Measurements from ENCODE around the gene PHKG2. TPM values are rescaled to one million over a fixed set of nuclear protein-coding genes. Genes with fewer than 3 reads are reported as not detected.
A peak's percentile ranks its signal among the peaks of the same experiment; 100 is the strongest.

The PHKG2 gene
- total and polyA plus RNA-seq, 10 donors, result 28.5 to 51.6 (median 34.5) TPM

DNA sequence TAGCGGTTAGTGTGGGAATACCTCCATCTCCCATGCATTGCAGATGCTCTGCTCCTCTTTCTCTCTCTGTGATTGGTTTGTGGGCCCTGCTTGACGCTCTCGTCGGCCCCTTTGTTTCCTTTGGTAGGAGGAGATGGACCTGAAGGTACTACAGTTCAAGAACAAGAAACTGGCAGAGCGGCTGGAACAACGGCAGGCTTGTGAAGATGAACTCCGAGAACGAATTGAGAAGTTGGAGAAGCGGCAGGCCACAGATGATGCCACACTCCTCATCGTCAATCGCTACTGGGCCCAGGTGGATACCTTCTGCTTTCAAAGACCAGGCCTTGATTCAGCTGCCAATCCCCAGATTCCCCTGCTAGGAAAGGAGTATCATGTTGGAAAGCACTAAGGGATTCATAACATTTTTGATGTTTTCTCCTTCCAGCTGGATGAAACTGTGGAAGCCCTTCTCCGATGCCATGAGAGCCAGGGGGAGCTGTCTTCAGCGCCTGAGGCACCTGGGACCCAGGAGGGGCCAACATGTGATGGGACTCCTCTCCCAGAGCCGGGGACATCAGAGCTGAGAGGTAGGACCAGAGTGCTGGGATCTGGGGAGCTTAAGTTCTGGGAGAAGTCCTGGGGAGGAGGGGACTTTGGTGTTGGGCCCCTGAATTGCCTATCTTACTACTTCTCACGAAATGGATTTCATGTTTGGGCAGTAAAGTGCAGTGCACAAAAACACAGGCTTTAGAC, 14.9 kb downstream of the PHKG2 start:
- intact Hi-C loops (cut with DNase I; ENCODE audit: low total_unique reads), result no loop called here
- peak overlapping the region; percentile 74 to 99 (median 96) for H3K4me3 ChIP-seq
- WGBS, 5 donors, result 68 to 81% (median 73%) methylated on average over 13 to 15 of the region's 15 CpGs
- no peaks in the 10 kb centered on the region for H3K27me3 ChIP-seq (replicated peaks in 1 of 7)
- no peaks in the 10 kb centered on the region for H3K9me3 ChIP-seq
- peak overlapping the region in 7 of 8 donors; percentile 85 to 95 (median 93) for H3K27ac ChIP-seq
- TF ChIP-seq POLR2A (IDR thresholded peaks at IDR 0.05) (no peak), POLR2AphosphoS5 (IDR thresholded peaks at IDR 0.05) (no peak)
- TF ChIP-seq, protein P1, sequence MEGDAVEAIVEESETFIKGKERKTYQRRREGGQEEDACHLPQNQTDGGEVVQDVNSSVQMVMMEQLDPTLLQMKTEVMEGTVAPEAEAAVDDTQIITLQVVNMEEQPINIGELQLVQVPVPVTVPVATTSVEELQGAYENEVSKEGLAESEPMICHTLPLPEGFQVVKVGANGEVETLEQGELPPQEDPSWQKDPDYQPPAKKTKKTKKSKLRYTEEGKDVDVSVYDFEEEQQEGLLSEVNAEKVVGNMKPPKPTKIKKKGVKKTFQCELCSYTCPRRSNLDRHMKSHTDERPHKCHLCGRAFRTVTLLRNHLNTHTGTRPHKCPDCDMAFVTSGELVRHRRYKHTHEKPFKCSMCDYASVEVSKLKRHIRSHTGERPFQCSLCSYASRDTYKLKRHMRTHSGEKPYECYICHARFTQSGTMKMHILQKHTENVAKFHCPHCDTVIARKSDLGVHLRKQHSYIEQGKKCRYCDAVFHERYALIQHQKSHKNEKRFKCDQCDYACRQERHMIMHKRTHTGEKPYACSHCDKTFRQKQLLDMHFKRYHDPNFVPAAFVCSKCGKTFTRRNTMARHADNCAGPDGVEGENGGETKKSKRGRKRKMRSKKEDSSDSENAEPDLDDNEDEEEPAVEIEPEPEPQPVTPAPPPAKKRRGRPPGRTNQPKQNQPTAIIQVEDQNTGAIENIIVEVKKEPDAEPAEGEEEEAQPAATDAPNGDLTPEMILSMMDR (IDR thresholded peaks at IDR 0.05 in 8 of 11, conservative IDR thresholded peaks at IDR 0.05 in 3 of 11), result no peak
- DNase-seq, result peak; percentile 47
- H3K4me1 ChIP-seq, result peaks cover 25 to 81% (median 62%) of the 10 kb centered on the region in 6 donors
- H3K36me3 ChIP-seq, result peaks cover 0 to 61% (median 50%) of the 10 kb centered on the region in 6 donors

DNA sequence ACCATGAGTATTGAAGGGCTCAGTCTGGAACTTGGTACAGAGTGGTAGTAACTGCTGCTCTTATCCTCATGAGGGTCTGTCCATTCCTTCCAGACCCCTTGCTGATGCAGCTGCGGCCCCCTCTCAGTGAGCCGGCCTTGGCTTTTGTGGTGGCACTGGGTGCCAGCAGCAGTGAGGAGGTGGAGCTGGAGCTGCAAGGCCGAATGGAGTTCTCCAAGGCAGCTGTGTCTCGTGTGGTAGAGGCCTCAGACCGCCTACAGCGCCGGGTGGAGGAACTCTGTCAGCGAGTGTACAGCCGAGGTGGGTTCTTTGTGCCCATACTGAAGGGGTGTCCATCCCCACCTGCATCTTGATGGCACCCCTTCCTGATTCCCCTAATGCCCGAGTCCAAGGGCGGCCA, 15.9 kb downstream of the PHKG2 start:
- WGBS, 5 donors, result 90 to 98% (median 92%) methylated on average over 7 to 11 of the region's 11 CpGs
- H3K36me3 ChIP-seq, result peaks cover 0 to 62% (median 59%) of the 10 kb centered on the region in 6 donors
- peak; percentile 71 for DNase-seq
- no peak overlapping the region for H3K27ac ChIP-seq
- H3K4me3 ChIP-seq, result peak overlapping the region in 1 of 8 donors; percentile 94
- H3K27me3 ChIP-seq (replicated peaks in 1 of 7), result no peaks in the 10 kb centered on the region
- intact Hi-C loops (cut with DNase I; ENCODE audit: low total_unique reads), result no loop called here
- no peaks in the 10 kb centered on the region for H3K9me3 ChIP-seq
- peaks cover 23 to 82% (median 65%) of the 10 kb centered on the region in 6 donors for H3K4me1 ChIP-seq
- TF ChIP-seq, protein P1 (IDR thresholded peaks at IDR 0.05 in 8 of 11, conservative IDR thresholded peaks at IDR 0.05 in 3 of 11), result no peak
- TF ChIP-seq POLR2A (IDR thresholded peaks at IDR 0.05), result no peak
- no peak for TF ChIP-seq POLR2AphosphoS5 (IDR thresholded peaks at IDR 0.05)

DNA sequence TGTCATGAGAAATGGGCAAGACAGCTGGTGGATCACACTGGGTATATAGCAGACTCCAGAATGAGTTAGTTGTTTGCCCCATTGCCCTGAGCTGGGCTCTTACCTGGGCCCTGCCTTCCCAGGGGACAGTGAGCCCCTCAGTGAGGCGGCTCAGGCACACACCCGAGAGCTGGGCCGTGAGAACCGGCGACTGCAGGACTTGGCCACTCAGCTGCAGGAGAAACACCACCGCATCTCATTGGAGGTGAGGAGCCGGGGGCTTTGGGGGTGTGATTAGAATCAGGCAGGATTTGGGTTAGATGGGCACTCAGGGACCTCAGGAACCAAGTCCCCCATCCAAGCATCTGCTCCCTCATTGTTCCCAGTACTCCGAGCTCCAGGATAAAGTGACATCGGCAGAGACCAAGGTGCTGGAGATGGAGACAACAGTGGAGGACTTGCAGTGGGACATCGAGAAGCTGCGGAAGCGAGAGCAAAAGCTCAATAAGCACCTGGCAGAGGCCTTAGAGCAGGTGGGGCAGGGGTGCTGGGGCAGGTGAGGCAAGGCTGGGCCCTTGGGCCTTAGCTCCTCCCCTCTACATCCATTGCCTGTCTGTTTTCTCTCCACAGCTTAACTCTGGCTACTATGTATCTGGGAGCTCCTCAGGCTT, 16.7 kb downstream of the PHKG2 start:
- Histone ChIP-seq H3K27ac (no peak overlapping the region), H3K36me3 (peaks cover 5 to 71% (median 68%) of the 10 kb centered on the region in 6 donors), H3K4me1 (peaks cover 20 to 80% (median 61%) of the 10 kb centered on the region in 6 donors), H3K27me3 (replicated peaks in 1 of 7) (no peaks in the 10 kb centered on the region), H3K4me3 (no peak overlapping the region), H3K9me3 (no peaks in the 10 kb centered on the region)
- intact Hi-C loops (cut with DNase I; ENCODE audit: low total_unique reads), result no loop called here
- TF ChIP-seq POLR2AphosphoS5 (IDR thresholded peaks at IDR 0.05), result no peak
- no peak for TF ChIP-seq POLR2A (IDR thresholded peaks at IDR 0.05)
- TF ChIP-seq, protein P1 (IDR thresholded peaks at IDR 0.05 in 8 of 11, conservative IDR thresholded peaks at IDR 0.05 in 3 of 11), result no peak
- DNase-seq, result no peak
- 93 to 98% (median 95%) methylated on average over 10 to 12 of the region's 12 CpGs for WGBS, 5 donors

Data from spleen (tissue), 11 donors.